HuH-7 (cell line): ENCODE measurements around the gene CTXND1.
"Not testable (repeated sequence)": the region's sequence is repeated elsewhere in the genome, so short reads cannot be mapped to it uniquely, and the experiment has no call there.

ENCODE experiments used
- DNase-seq: peaks from one replicate; pipeline ENCODE4 v3.0.0; 2011; ENCODE audit warnings: low spot score

The CTXND1 gene

DNA sequence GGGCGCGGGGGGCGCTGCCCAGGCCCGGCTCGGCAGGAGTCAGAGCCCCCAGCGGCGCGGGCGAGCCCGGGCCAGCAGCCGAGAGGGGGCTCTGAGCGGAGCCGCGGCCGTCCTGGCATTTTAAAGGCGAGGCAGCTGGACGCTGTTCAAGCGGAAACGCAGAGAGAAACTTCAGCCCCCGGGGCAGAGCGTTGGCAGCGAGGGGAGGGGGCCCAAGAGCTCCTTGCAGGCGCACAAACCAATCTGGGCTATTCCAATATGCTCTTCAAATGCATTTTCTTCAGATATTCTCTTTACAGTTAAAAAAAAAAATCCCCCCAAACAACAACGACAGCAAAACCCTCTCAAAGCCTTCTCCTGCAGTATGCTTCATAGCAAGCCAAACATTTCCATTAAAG is at the start of gene CTXND1:
CTXND1 (minus strand) TSS at position 93 of the 398 bp plus-strand sequence. CDS start 50,264 bp downstream, outside the sequence.
- peak; percentile 63 for DNase-seq

DNA sequence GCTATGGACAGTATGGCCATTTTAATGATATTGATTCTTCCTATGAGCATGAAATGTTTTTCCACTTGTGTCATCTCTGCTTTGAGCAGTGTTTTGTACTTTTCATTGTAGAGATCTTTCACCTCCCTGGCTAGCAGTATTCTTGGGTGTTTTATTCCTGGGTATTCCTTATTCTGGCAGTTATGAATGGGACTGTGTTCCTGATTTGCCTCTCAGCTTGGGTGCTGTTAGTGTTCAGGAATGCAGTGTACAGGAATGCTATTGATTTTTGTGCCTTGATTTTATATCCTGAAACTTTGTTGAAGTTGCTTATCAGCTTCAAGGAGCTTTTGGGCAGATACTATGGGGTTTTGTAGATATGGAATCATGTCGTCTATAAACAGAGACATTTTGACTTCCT is 49.5 kb upstream of the CTXND1 start:
- no peak for DNase-seq

DNA sequence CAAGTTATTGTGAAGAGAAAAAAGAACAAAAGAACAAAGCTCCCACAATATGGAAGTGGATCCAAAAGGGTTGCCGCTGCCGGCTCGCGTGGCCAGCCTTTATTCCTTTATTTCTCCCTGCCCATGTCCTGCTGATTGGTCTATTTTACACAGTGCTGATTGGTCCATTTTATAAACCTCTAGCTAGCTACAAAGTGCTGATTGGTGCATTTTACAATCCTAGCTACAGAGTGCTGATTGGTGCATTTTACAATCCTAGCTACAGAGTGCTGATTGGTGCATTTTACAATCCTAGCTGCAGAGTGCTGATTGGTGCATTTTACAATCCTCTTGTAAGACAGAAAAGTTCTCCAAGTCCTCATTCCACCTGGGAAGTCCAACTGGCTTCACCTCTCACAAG is 43.8 kb upstream of the CTXND1 start:
- DNase-seq: not testable (repeated sequence)

DNA sequence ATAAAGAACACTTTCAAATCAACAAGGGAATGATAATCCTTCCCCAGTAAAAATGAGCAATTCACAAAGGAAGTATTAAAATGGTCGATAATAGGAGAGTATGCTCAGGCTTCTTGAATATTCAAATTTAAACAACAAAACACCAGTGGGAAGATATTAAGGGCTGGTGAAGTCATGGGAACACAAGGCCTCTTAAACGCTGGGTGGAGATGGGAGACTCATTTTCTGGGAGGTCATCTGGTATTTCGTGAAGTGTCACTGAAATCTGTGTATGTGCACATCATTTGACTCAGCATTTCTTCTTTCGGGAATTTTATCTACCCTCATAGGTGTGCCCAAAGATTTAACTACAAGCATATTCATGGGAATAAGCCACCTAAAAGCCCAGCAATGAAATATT is 40.1 kb upstream of the CTXND1 start:
- DNase-seq: no peak

DNA sequence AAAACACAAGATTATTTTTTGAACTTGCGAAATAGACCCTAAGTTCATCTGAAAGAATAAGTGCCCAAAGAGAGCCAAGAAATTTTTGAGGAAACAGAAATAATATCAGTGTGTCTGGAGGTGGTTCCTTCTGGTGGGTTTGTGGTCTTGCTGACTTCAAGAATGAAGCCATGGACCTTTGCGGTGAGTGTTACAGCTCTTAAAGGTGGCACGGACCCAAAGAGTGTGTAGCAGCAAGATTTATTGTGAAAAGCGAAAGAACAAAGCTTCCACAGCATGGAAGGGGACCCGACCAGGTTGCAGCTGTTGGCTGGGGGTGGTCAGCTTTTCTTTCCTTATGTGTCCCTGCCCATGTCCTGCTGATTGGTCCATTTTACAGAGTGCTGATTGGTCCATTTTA is 38.9 kb upstream of the CTXND1 start:
- not testable (repeated sequence) for DNase-seq

DNA sequence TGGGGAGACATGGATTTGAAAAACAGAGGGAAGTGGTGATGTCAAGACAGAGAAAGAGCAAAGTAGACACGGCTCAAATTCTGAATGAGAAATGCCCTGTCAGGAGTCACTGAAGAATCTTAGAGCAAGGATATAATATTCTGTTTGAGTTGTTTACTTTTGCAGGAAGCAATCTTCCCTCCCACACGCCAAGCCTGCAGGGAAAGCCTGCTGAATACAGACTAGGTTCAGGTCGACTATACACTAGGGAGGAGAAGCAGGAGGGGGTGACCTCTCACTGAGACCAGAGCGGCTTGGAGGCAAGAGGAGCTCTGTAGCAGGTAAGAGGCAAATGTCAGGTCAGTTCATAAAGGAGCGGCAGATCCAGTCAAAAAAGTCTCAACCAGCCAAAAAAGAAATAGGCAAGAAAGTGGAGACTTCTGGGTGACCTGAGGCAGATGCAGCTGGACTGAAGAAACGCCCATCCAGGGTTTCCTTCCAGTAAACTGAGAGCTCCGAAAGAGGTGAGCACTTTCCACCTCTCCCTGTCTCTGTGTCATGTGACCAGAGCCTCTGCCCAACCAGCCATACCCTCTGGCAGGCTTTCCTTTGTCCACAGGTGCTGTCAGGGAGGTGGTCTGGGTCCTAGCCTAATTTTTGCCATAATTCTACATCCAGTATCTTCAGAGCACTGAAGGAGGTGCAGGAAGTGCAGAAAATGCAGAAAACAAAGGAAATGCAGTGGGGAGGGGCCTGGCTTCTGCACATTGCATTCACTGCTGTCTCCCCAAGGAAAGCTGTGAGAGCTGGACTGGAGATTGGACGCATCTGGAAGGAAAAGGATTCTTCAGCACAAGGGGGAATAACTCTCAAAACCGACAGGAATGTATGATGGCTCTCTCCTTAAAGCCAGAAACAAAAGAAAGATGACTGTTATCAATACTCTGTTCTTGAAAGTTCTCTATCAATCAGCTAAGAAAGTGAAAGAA is 37.8 kb upstream of the CTXND1 start:
- DNase-seq: no peak

DNA sequence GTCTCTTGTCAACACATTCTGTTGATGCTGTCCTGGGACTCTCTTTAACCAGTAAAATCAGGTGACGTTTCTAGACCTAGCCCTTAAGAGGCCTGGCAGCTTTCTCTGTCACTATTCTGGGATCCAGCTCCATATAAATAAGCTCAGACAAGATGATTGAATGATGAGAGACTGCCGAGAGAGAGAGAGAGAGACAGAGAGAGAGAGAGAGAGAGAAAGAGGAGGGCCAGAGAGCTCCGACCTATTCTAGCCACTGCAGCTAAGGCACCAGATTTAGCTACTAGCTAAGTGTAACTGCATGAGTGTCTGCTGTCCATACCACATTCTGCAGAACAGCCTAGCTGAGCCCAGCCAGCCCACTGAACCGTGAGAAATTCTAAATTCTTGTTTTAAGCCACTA is 36.1 kb upstream of the CTXND1 start:
- DNase-seq: no peak

DNA sequence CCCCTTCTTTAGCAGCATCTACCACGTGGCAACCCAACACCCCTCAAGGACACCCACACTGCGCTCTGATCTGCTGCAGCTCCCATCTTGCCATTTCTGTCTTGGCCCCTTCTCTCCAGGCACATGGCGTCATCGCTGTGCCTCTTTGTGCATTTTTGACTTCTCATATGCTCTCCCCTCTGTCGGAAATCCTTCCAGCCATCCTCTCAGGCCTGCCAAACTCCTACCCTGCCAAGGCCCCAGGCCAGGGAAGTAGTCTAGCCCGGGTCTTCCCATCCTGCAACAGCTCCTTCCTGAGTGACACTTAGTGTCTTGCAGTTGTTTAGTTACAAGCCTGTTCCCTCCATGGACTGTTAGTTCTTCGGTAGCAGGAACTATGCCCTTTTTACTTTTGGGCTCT is 34.0 kb upstream of the CTXND1 start:
- no peak for DNase-seq

DNA sequence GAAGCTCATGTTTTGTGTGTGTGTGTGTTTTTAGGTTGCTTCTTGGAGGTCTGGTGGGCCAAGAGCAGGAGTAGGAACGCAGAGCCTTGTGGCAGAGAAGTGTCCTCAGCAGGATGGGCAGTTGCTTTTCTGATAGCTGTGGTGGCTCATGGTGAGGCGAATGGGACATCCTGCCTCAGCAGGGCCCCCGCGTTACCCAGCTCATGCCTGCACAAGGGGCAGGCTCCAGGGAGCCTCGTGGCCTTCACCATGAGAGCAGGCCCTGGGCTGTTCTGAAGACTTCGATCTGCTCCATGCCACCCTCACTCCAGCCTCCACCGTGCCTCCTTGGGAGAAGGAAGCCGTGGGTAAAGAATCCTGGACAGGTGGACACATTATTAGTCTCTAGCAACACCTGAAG is 33.4 kb upstream of the CTXND1 start:
- DNase-seq: no peak

DNA sequence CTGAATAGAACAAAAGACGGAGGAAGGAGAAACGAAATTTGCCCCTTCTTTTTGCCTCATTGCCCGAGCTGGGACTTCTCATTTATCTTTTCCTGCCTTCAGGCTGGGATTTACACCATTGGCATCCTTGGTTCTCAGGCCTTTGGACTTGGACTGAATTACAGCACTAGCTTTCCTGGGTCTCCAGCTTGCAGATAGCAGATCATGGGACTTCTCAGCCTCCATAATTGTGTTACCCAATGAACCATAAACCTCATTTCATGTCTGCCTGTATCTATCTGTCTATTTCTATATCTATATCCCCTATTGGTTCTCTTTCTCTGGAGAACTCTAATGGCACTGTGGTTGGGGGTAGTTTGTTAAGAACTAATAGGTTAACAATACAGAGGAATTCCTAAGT is 31.5 kb upstream of the CTXND1 start:
- DNase-seq: no peak

DNA sequence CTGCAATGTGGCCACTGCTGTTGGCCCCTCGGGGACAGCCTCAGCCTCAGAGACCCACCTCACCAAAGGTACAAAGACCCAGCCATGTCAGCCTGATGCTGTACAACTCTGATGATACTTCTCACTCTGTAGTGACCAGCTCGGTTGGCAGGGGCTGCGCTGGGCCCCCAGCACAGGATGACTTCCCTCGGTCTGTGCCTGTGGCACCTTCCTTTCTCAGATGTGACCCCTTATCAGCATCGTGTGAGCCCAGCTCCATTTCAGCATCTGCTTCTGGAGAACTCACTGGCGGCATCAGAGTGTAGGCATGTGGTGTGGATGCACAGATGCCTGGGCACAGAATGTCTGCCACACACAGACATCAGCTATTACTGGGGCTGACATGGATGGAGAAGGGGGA is 25.1 kb upstream of the CTXND1 start:
- no peak for DNase-seq

DNA sequence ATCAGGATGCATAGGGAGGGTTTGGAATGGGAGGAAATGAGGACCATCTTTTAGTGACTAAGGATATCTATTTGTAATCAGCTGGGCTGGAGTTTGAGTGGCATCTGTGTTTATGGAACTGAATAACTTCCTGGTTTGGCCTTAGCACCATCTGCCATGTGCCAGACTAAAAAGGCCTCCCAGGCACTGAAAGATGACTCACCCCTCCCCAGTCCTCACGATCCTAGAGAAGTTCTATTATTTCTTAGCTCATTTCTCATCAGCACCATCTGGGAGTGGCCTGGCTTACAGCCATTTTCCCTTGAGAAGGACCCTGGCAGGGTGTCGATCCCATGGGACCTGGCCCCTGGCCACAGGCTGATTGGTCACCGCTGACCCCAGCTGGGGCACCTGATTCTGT is 23.9 kb upstream of the CTXND1 start:
- no peak for DNase-seq

DNA sequence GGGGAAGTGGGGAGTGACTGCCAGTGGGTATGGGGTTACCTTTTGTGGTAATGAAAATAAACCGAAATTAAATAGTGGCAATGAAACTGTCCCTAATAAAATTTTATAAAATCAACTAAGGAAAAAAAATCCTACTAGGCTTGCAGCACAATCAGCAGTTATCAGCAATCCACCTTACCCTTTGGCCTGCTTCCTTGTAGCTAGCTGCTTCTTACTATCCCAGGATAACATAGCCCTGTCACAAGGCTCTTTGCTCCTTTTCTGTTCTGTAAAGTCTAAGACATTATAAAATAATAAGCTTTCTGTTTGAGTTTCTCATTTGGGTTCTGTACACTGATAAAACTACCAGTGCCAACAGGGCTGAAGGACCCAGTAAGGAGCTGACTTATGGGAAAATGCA is 23.0 kb upstream of the CTXND1 start:
- no peak for DNase-seq

DNA sequence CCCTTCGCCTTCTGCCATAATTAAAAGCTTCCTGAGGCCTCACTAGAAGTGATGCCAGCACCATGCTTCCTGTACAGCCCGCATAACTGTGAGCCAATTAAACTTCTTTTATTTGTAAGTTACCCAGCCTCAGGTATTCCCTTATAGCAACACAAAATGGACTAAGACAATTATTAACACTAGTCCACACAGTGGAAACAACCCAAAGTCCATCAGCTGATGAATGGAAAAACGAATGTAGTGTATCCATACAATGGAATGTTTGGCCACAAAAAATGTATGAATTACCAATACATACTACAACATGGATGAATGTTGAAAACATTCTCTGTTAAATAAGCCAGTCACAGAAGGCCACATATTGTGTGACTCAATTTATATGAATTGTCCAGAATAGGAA is 22.5 kb upstream of the CTXND1 start:
- DNase-seq: no peak

DNA sequence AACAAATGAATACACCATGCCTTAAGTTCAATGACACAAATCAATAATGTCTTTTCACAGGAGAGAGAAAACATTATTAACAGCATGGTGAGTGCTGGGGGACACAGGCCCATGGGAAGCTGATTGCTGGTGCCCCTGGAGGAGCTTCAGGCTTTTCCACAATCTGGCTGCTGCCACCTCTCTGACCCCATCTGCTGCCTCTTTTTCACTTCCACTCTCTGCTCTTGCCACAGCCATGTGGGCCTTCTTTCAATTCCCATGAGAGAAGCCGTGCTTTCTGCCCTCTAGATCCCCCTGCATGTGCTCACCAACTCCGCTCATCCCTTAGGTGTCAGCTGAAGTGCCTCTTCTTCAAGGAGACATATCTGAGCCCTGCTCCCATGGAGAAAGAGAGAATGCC is 21.0 kb upstream of the CTXND1 start:
- no peak for DNase-seq

DNA sequence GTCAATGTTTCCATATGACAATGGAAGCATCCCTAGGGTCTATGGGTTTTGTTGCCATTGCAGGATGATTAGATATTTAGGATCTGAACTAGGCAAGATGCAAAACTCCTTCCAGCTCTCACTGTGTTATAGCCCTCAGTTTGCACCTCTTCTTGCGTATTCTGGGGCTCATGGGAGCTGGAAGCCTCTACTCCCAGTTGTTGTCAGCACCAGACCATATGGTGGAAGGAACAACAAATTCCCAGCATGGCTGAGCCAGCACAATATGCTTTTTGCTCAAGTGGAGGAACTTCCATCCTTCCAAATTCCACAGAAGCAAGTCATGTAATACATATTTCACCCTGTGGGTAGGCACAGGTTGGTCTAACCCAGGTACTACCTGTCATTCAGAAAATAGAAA is 18.5 kb upstream of the CTXND1 start:
- DNase-seq: no peak

DNA sequence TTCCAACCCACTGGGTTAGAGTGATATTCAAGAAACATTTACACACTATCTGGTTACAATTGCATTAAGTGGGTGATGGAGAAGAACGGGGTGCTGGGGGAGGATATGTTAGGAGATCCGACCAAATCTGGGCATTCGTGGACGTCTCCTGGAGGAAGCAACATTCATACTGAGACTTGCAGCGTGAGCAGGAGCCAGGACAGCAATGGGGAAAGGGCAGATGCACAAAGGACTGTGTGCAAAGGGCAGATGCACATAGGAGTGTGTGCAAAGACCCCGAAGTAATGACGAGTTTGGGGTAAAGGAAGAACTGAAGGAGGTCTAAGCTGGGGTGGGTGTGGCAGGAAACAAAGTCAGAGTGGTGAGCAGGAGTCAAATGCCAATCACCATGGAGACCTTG is 16.1 kb upstream of the CTXND1 start:
- DNase-seq: no peak

DNA sequence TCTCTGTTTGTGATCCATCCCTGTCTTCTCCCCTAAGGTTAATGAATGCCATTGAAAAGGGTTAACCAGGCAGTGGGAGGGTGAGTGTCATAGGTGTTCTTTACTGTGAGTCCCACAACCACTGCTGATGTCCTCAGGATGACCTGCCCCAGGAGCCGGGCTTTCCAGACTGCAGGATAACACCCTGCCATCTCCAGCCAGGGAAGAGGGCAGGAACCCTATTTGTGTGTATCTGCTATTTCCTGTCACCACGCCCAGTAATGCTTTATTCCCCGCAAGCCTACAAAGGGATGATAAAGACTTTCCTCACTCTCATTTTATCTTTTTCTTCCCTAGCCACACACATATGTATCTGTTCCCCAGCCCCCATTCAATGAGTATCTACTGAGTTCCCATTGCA is 15.6 kb upstream of the CTXND1 start:
- no peak for DNase-seq

DNA sequence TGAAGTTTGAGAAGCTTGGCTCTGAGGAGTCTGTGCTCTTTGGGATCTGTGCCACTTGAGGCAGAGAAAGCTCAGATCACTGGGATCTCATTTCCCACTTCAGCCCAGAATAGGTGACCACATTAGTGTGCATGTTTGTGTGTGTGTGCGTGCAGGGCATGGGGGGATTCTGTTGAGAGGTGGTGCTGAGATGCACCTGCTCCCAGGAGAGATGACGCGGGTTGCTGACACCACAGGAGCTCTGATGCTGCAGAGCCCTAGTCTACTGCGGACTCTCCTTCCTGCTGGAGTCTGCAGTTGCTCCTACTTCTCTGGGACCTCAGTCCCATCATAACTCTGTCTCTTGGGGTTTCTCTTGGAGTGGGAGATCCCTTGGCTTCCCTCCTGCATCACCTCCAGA is 14.7 kb upstream of the CTXND1 start:
- DNase-seq: no peak

DNA sequence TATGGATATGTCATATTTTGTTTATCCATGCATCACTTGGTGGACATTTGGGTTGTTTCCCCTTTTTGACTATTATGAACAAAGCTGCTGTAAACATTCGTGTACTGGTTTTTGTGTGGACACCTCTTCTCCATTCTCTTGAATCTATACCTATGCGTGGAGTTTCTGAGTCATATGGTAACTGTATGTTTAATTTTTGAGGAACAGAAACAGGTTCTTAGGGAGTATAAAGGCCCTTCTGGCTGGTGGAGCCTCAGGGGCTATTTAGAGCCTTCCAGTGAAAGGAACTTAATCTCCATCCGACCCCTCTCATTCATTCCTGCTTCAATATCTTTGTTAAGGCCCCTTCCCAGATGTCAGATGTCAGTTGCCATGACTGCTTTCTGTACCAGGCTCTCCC is 14.1 kb upstream of the CTXND1 start:
- no peak for DNase-seq

DNA sequence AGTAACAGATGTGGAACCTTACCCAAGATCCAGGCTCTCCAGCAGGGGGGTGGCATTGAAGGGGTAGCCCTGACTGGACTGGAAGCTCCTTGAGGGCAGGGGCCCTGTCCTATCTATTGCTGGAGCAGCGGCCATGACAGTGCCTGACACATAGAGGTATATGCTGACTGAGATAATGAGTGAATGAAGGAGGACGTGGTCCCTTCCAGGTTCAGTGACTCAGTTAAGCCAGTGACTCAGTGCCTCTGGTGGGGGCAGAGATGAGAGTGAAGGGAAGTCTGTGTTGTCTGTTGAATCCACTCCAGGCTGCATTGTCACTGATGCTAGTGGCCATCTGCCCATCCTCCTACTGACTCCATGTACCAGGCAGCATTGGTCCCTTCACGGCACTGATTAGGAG is 13.0 kb upstream of the CTXND1 start:
- no peak for DNase-seq

DNA sequence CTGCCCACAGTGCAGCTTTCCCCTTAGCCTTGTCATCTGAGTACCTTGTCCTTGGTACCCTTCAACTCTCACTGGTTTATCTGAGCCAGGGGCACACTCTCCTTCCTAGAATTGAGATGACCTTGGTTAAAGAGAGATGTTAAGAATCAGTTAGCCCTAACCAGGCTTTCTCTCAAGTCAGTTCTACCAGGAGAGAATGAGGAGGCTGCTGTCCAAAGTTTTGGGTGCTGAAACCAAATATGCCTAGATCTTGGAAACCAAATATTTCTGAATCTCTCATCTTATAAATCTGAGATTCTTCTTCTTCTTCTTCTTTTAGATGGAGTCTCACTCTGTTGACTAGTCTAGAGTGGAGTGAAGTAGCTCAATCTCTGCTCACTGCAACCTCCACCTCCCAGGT is 12.0 kb upstream of the CTXND1 start:
- no peak for DNase-seq

DNA sequence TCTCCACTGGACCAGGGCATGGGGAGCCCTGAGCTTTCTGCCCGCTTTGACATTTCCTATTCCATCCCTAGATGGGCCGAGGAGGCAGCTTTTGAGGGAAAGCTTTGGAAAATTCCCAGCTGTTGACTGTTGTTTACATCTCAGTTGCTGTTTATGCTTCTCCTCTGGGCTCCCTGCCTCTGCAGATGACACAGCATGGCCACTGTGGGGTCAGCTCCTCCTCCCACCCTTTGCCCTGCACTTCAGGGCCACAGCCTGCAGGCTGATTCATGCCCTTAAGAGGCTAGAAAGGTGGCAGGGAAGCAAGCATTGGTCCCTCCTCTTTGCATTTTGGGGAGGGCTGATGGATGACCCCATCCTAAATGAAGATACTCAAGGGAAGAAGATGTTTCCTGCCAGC is 8.5 kb upstream of the CTXND1 start:
- DNase-seq: no peak

DNA sequence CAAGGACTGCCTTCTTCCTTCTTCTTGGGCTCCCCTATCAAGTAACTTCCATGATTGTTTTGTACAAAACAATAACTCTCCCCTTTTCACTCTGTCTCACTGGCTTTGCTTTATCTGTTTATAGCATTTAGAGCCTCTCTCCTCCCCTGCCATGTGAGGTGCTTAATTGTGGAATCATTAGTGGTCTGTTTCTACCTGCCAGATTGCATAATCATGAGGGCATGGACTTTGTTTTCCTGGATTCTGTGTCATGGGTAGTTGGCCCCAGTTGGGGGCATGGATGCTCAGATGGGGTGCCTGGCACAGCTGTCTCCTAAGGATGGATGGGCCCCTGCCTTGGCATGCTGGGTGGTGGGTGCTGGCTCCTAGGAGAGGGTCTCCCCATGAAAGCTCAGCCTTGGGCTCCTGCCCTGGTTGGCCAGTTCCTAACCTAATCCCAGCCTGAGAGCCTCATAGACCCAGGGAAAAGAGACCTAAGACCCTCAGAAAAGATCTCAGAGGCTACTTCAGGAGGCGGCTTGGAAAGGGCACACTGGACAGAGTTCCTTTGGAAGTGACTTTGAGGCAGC is 8.0 kb upstream of the CTXND1 start:
- DNase-seq: no peak
